Measurements from ENCODE around the gene MCM7. TPM values are rescaled to one million over a fixed set of nuclear protein-coding genes. Genes with fewer than 3 reads are reported as not detected.
A peak's percentile ranks its signal among the peaks of the same experiment; 100 is the strongest.

MCM7 gene
- total and polyA plus RNA-seq, 2 of the 4 experiments (the other 2 are of a cell fraction): 104 to 137 TPM

- TF ChIP-seq NFE2L2 (IDR thresholded peaks at IDR 0.05; ENCODE audit: low read depth, low read length) (no peak), MAFK (IDR thresholded peaks at IDR 0.05; ENCODE audit: low read depth, low read length) (peak; percentile 72), RAD21 (IDR thresholded peaks at IDR 0.05; ENCODE audit: low read length) (no peak)
- Histone ChIP-seq H3K4me3 (ENCODE audit: insufficient read depth, low read depth, low read length) (no peak overlapping the region), H2BK15ac (ENCODE audit: low read depth, low read length) (no peak overlapping the region), H3K9ac (ENCODE audit: low read depth, low read length) (no peak overlapping the region), H3K4me1 (ENCODE audit: control insufficient read depth, insufficient read depth, low read length) (no peaks in the 10 kb centered on the region; the same call in 1 of the 2 replicates), H4K91ac (ENCODE audit: insufficient read depth, low read depth, low read length) (no peak overlapping the region), H2AK5ac (ENCODE audit: low read depth, low read length) (no peak overlapping the region), H4K20me1 (ENCODE audit: insufficient read depth, low read length) (peaks cover 14% of the 10 kb centered on the region), H3K18ac (ENCODE audit: low read depth, low read length) (no peak overlapping the region), H3K9me1 (ENCODE audit: insufficient read depth, low read length) (0 out of 2 replicates have a peak, but pooled peaks cover under 1% of the 10 kb centered on the region), H3K27ac (ENCODE audit: insufficient read depth, low read length) (no peak overlapping the region), H3K4me2 (ENCODE audit: low read depth, low read length) (no peak overlapping the region), H2BK5ac (ENCODE audit: low read depth, low read length, poor library complexity, severe bottlenecking) (no peak overlapping the region), H4K8ac (ENCODE audit: low read depth in 2 of 2, low read length in 2 of 2) (no peak overlapping the region), H3K9me3 (ENCODE audit: control insufficient read depth, insufficient read depth, low read length) (peaks cover 62% of the 10 kb centered on the region), H3K36me3 (ENCODE audit: control insufficient read depth, insufficient read depth, low read length) (peaks cover 87% of the 10 kb centered on the region), H2BK120ac (ENCODE audit: low read depth, low read length) (no peak overlapping the region), H4K5ac (ENCODE audit: low read depth, low read length) (no peak overlapping the region), H3K56ac (ENCODE audit: extremely low read depth, insufficient read depth, low read length) (no peak overlapping the region), H2AK9ac (replicated peaks; ENCODE audit: low read depth, low read length, poor library complexity) (no peak overlapping the region), H2AFZ (replicated peaks; ENCODE audit: low read length, poor library complexity) (no peak overlapping the region), H3K14ac (replicated peaks; ENCODE audit: low read depth, low read length) (no peak overlapping the region), H3K23ac (ENCODE audit: low read depth, low read length) (no peak overlapping the region), H3K27me3 (ENCODE audit: control insufficient read depth, insufficient read depth, low read length) (no peaks in the 10 kb centered on the region), H3K79me1 (ENCODE audit: low read depth in 1 of 2, low read length in 2 of 2) (peaks cover 31 to 60% of the 10 kb centered on the region in 2 experiments), H2BK20ac (ENCODE audit: low read depth, low read length) (no peak overlapping the region), H3K4ac (ENCODE audit: low read depth, low read length) (no peak overlapping the region)
- no CpG with 5 or more reads among the region's 7 CpGs for WGBS, 2 experiments (ENCODE audit: extremely low coverage in 2 of 2, insufficient read length in 1 of 2)
- in situ Hi-C loops (cut with MboI; ENCODE audit: low sequenced_read_pairs): no loop called here
- dilution Hi-C loops (cut with HindIII; ENCODE audit: low sequenced_read_pairs, unreplicated experiment): no loop called here
- intact Hi-C loops (cut with micrococcal nuclease): no loop called here
- ATAC-seq (ENCODE audit: low read depth) (no peak), DNase-seq (no peak)
- ChIA-PET POLR2A (ENCODE audit: unreplicated experiment) (no interaction called here), CTCF (no interaction called here)
- no TSS peak for BruUV-seq (replicated peaks)
These were observed 26.4 kb downstream of the MCM7 start for GRCh38 chr7:100074841-100075240.
